ACHN (cell line): ENCODE results near the gene METAP1D.
"Not testable (repeated sequence)": the region's sequence is repeated elsewhere in the genome, so short reads cannot be mapped to it uniquely, and the experiment has no call there.

Experiments
- DNase-seq: peaks from one replicate; pipeline ENCODE4 v3.0.0-alpha.2; 2015
- in situ Hi-C: cut with HindIII; loops from 2 replicates; pipeline ENCODE4 v1.10.0; 2017; ENCODE audit warnings: low sequenced_read_pairs, low pct_ligation_motif_present, low pct_unique_long_range_greater_than_20kb

Gene METAP1D

GRCh38 chr2:171999604-172000469 lies at the start of gene METAP1D:
METAP1D (plus strand) TSS chr2:171999953; CDS start chr2:171999970, 17 bp downstream.
- in situ Hi-C loops = no loop called here

GRCh38 chr2:171952276-171952675 lies 47.5 kb upstream of the METAP1D start:
- in situ Hi-C loops = no loop called here
- no peak for DNase-seq

More at GRCh38 chr2:171999604-172000469, at the start of gene METAP1D:
- peak; percentile 96 for DNase-seq

- no peak for DNase-seq
- in situ Hi-C loops = no loop called here
Measured at GRCh38 chr2:171952748-171953147, 47.0 kb upstream of the METAP1D start.

DNA sequence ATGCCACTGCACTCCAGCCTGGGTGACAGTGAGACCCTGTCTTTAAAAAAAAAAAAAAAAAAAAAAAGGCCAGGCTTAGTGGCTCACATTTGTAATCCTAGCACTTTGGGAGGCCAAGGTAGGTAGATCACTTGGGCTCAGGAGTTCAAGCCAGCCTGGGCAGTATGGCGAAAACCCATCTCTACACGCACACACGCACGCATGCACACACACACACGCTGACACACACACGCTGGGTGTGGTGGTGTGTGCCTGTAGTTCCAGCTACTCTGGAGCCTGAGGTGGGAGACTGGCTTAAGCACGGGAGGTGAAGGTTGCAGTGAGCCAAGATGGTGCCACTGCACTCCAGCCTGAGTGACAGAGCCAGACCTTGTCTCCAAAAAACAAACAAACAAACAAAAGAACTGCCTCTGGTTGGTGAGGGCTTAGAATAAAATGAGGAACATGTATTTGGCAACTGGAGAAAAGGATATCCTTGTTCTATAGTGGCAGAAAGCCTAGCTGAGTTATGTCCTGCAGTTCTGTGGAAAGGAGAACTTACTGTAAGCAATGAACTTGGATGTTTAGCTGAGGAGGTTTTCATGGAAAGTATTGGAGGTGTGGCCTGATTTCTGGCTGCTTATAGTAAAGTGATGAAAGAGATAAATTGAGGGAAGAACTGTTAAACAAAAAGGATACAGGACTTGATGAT lies 43.5 kb upstream of the METAP1D start:
- in situ Hi-C loops = no loop called here
- DNase-seq = no peak

DNA sequence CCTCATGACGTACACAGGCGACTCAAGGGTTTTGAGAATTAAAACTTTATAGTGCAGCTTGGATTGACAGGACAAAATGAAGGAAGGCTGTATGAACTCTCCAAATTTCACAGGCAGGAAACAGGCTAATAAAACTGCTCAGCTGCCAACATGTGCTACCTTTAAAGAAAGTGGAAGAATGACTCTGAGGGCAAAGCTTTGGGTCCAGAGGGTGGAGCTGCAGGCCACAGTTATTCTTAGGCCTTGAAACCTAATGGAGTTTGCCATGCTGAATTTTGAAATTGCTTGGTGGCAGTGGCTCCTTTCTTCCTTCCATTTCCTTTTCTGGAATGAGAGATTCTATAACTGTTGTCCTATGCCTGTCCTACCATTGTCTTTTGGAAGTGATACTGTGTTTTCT lies 42.7 kb upstream of the METAP1D start:
- DNase-seq = peak; percentile 45
- in situ Hi-C loops = no loop called here

GRCh38 chr2:171958475-171958874 lies 41.3 kb upstream of the METAP1D start:
- in situ Hi-C loops = no loop called here
- DNase-seq = peak; percentile 62

DNA sequence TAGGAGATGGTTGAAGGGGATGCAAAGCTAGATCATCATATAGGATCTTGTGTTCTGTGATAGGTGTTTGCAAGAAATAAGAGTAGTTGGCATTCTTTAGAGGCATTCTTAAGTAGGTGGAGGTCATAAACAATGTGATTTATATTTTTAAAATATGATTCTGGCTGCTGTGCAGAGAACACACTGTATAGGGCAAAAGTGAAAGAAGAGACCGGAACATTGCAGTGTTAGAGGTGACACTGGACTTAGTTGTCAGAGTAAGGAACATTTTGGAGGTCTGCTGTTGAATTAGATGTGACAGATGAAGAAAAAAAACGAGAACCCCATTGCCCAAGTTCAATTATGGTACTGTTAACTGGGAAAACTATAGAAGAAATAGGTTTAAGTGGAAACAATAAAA lies 39.8 kb upstream of the METAP1D start:
- no peak for DNase-seq
- in situ Hi-C loops = no loop called here

GRCh38 chr2:171960570-171960969 lies 39.2 kb upstream of the METAP1D start:
- in situ Hi-C loops = no loop called here
- DNase-seq = no peak

DNA sequence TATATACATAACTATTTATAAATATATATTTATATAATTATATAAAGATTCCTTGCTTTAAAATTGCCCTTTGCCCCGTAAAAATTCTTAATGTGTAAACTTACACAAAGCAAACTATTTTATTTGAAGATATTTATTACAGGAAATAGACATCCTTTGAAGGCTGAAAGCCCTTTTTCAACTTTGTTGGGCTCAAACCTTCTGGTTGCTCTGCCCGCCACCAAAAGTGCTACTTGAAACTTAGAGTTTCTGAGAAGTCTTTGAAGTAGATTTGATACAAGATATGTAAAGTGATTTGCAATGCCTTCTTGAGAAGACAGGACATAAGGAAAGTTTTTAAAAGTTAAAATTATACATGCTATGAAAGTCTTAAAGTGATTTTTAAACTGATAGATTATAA lies 36.6 kb upstream of the METAP1D start:
- DNase-seq = no peak
- in situ Hi-C loops = no loop called here

DNA sequence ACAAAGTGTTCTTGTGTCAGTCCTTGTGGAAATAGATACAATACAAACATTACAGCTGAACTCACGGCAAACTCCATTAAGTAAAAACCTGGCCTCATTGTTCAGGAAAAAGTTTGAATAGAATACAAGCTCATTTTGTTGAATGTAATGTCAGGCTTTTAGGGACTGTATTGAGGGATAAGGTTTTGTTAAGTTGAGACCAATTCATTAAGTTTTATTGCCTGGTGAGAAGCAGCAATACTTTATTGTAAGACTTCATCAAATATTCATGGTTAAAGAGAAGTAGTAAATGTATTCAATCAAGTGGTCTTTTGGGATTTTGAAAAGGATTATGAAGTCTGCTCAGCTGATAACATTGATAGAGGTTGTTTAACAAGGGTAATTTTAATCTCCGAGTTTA lies 35.4 kb upstream of the METAP1D start:
- no peak for DNase-seq
- in situ Hi-C loops = no loop called here

- no peak for DNase-seq
- in situ Hi-C loops = no loop called here
Measured at GRCh38 chr2:171965238-171965637, 34.5 kb upstream of the METAP1D start.

- no peak for DNase-seq
- in situ Hi-C loops = no loop called here
Measured at GRCh38 chr2:171965661-171966060, 34.1 kb upstream of the METAP1D start.

- no peak for DNase-seq
- in situ Hi-C loops = no loop called here
Measured at GRCh38 chr2:171966235-171966634, 33.5 kb upstream of the METAP1D start.

DNA sequence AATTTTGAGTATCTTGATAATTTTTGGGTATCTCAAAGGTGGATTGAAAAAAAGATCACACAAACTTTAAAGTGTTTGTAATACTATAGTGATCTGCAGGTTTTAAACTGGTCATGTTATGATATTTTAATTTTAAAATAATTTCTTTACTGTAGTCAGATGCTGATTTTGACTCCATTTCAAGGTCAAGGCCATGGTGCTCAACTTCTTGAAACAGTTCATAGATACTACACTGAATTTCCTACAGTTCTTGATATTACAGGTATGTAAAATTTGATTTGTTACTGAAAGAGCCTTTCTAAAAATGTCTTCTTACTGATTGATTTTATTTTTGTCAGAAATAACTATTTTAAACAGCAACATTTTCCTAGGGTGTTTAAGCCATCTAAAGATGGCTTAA lies 33.1 kb upstream of the METAP1D start:
- DNase-seq = no peak
- in situ Hi-C loops = no loop called here

DNA sequence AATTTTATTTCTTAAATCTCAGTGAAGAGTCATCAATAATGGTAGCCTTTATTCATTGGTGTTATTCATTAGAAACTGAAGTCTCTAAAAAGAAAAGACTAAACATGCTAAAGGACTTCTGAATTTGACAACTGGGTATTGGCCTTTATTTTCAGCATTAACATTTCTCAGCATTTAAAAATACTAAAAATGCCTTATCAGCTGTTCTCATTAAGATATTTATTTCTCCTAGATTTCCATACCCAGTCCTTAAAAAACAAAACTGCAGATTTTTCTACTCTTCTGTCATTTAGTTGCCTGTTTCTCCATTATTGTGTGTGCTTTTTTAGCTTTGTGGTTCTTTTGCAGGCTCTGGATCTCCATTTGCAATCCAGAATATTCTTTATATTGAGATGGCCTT lies 31.2 kb upstream of the METAP1D start:
- in situ Hi-C loops = no loop called here
- no peak for DNase-seq

GRCh38 chr2:171972329-171972982 lies 27.3 kb upstream of the METAP1D start:
- no peak for DNase-seq
- in situ Hi-C loops = no loop called here

DNA sequence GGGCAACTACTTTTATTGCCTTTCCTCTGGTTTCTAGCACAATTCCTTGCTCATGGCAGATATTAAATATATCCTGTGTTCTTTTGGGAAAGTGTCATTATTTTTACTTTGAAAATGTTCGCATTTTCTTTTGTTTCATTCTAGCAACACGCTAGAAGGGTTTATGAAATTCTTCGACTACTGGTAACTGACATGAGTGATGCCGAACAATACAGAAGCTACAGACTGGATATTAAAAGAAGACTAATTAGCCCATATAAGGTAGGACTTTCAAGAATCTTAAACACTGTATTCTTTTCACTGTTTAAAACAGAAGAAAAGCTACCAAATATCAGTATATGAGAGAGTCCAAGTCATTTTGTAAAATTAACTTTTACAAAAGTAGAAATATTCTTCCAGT lies 20.6 kb upstream of the METAP1D start:
- no peak for DNase-seq
- in situ Hi-C loops = no loop called here

DNA sequence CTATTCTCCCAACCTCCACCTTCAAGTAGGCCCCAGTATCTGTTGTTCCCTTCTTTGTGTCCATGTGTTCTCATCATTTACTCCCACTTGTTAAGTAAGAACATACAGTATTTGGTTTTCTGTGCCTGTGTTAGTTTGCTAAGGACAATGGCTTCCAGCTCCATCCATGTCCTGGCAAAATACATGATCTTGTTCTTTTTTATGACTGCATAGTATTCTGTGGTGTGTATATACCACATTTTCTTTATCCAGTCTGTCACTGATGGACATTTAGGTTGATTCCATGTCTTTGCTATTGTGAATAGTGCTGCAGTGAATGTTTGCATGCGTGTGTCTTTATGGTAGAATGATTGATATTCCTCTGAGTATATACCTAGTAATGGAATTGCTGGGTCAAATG lies 15.8 kb upstream of the METAP1D start:
- in situ Hi-C loops, DNase-seq: not testable (repeated sequence)

DNA sequence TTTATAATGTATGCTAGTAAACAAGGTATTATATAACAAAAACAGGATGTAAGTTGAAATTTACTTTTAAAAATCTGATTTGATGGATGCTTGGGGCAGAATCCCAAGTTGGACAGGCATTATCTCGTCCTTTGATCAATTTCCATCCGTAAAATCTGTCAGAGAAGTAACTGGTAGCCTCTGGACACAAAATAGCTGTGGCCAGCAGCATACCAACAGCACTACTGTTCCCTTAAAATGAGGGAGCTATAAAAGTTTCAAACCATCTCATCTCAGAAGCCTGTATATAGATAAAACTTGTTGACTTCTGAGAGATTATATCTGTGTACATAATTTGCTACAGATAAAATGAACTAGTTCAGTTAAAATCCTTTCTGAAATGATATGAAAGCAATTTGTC lies 14.7 kb upstream of the METAP1D start:
- no peak for DNase-seq
- in situ Hi-C loops = no loop called here
